Glomerular endothelial cell (primary cell): Measurements from ENCODE around the gene FFAR1. TPM values are rescaled to one million over a fixed set of nuclear protein-coding genes. Genes with fewer than 3 reads are reported as not detected.

Experiments used
- DNase-seq: peaks from one replicate; pipeline ENCODE4 v3.0.0-alpha.2; 2011; ENCODE audit warnings: low read depth, low spot score; ENCODE audit errors: extremely low read depth
- total RNA-seq: library from RNA; depleted of rRNA; stranded (reverse); fragments of >200 nt; gene quantifications from 2 replicates; pipeline ENCODE4 v1.2.3, GENCODE V29; 2015

Gene FFAR1
- not detected in 2 replicates for total RNA-seq

GRCh38 chr19:35347171-35347929, at the start of gene FFAR1:
Gene FFAR1, plus strand, starts transcription at chr19:35347902. Its CDS starts 3,650 bp downstream, at chr19:35351552.
- no peak for DNase-seq

GRCh38 chr19:35297922-35298321, 49.8 kb upstream of the FFAR1 start:
- no peak for DNase-seq

GRCh38 chr19:35298561-35298972, 49.1 kb upstream of the FFAR1 start:
- DNase-seq: no peak

- no peak for DNase-seq
Measured at GRCh38 chr19:35299523-35300338, 48.0 kb upstream of the FFAR1 start.

- DNase-seq: no peak
Measured at GRCh38 chr19:35300339-35300649, 47.4 kb upstream of the FFAR1 start.

- DNase-seq: no peak
Measured at GRCh38 chr19:35301961-35302360, 45.7 kb upstream of the FFAR1 start.

GRCh38 chr19:35302446-35302845, 45.3 kb upstream of the FFAR1 start:
- no peak for DNase-seq

- no peak for DNase-seq
Measured at GRCh38 chr19:35303357-35303915, 44.3 kb upstream of the FFAR1 start.

- DNase-seq: no peak
Measured at GRCh38 chr19:35304036-35304435, 43.7 kb upstream of the FFAR1 start.

GRCh38 chr19:35305181-35305580, 42.5 kb upstream of the FFAR1 start:
- no peak for DNase-seq

- no peak for DNase-seq
Measured at GRCh38 chr19:35306473-35307246, 41.0 kb upstream of the FFAR1 start.

- DNase-seq: no peak
Measured at GRCh38 chr19:35307931-35308330, 39.8 kb upstream of the FFAR1 start.

- no peak for DNase-seq
Measured at GRCh38 chr19:35308910-35309309, 38.8 kb upstream of the FFAR1 start.

GRCh38 chr19:35309481-35310279, 38.0 kb upstream of the FFAR1 start:
- DNase-seq: no peak

GRCh38 chr19:35310331-35310730, 37.4 kb upstream of the FFAR1 start:
- no peak for DNase-seq

GRCh38 chr19:35310811-35311465, 36.8 kb upstream of the FFAR1 start:
- DNase-seq: no peak

- DNase-seq: no peak
Measured at GRCh38 chr19:35311901-35312665, 35.6 kb upstream of the FFAR1 start.

- no peak for DNase-seq
Measured at GRCh38 chr19:35313587-35313986, 34.1 kb upstream of the FFAR1 start.

- DNase-seq: no peak
Measured at GRCh38 chr19:35314031-35314430, 33.7 kb upstream of the FFAR1 start.
